Cardiac muscle cell (in vitro differentiated cells and primary cell): Measurements from ENCODE around the gene SFI1. TPM values are rescaled to one million over a fixed set of nuclear protein-coding genes. Genes with fewer than 3 reads are reported as not detected.
A peak's percentile ranks its signal among the peaks of the same experiment; 100 is the strongest.

Experiments
- DNase-seq, 2 donors: peaks; one replicate each; pipeline versions ENCODE4 v3.0.0 to v3.0.0-alpha.2; 2010 to 2017; ENCODE audit warnings: low read depth in 1 of 2, low spot score in 1 of 2
- H3K27ac ChIP-seq: fragments of 200-600 bp; sonication (generic); 2 replicates; pipeline ENCODE4 v1.5.1; 2016
- H3K27me3 ChIP-seq: fragments of 200-600 bp; sonication (generic); 2 replicates; pipeline ENCODE4 v1.6.0; 2016; ENCODE audit warnings: control low read depth
- H3K36me3 ChIP-seq: fragments of 200-600 bp; sonication (generic); 2 replicates; pipeline ENCODE4 v1.5.1; 2016; ENCODE audit warnings: control low read depth
- H3K4me1 ChIP-seq: fragments of 200-600 bp; sonication (generic); 2 replicates; pipeline ENCODE4 v1.8.1; 2017; ENCODE audit warnings: low read depth, mild to moderate bottlenecking, mixed run types
- H3K4me3 ChIP-seq: fragments of 200-600 bp; sonication (generic); 2 replicates; pipeline ENCODE4 v1.5.1; 2016; ENCODE audit warnings: mild to moderate bottlenecking
- H3K9me3 ChIP-seq: fragments of 200-600 bp; sonication (generic); 2 replicates; pipeline ENCODE4 v1.5.1; 2017; ENCODE audit warnings: low read depth, mild to moderate bottlenecking, control low read depth
- CTCF ChIP-seq: IDR thresholded peaks from 2 replicates; pipeline ENCODE4 v1.5.1; 2012; ENCODE audit warnings: low read depth, mild to moderate bottlenecking, low read length
- polyA plus RNA-seq: library from polyadenylated mRNA; unstranded; fragments of >200 nt; fragmentation: Nextera tagmentation; extraction: Ambion mirVana; gene quantifications from 2 replicates; pipeline ENCODE4 v1.2.1, GENCODE V29; 2016
- total RNA-seq: library from RNA; depleted of rRNA; stranded (reverse); fragments of >200 nt; gene quantifications from 2 replicates; pipeline ENCODE4 v1.2.3, GENCODE V29; 2016

The SFI1 gene
- total and polyA plus RNA-seq, 2 experiments from 2014 or later = 13.6 to 23.8 TPM

- Histone ChIP-seq H3K27ac (no peak overlapping the region), H3K36me3 (peaks cover 3% of the 10 kb centered on the region), H3K4me3 (no peak overlapping the region), H3K9me3 (no peaks in the 10 kb centered on the region), H3K27me3 (no peaks in the 10 kb centered on the region), H3K4me1 (peaks cover 8% of the 10 kb centered on the region)
- no peak for TF ChIP-seq CTCF
- DNase-seq = no peak
Measured at GRCh38 chr22:31577711-31578110, 81.4 kb downstream of the SFI1 start.

GRCh38 chr22:31578171-31578570 lies 81.8 kb downstream of the SFI1 start:
- Histone ChIP-seq H3K4me1 (peaks cover 4% of the 10 kb centered on the region), H3K4me3 (no peak overlapping the region), H3K27ac (no peak overlapping the region), H3K36me3 (peaks cover 3% of the 10 kb centered on the region), H3K9me3 (no peaks in the 10 kb centered on the region), H3K27me3 (no peaks in the 10 kb centered on the region)
- no peak for DNase-seq
- TF ChIP-seq CTCF = no peak

- no peak overlapping the region for H3K27ac ChIP-seq
Measured at GRCh38 chr22:31579835-31580242, 83.5 kb downstream of the SFI1 start.

GRCh38 chr22:31583861-31584485 lies 87.6 kb downstream of the SFI1 start:
- peaks cover 14% of the 10 kb centered on the region for H3K4me1 ChIP-seq
- no peaks in the 10 kb centered on the region for H3K36me3 ChIP-seq
- no peaks in the 10 kb centered on the region for H3K9me3 ChIP-seq
- DNase-seq = peak in 1 of 2 donors; percentile 31
- no peak overlapping the region for H3K27ac ChIP-seq
- H3K27me3 ChIP-seq = no peaks in the 10 kb centered on the region
- TF ChIP-seq CTCF = no peak
- no peak overlapping the region for H3K4me3 ChIP-seq

More at GRCh38 chr22:31579835-31580242, 83.5 kb downstream of the SFI1 start:
- Histone ChIP-seq H3K4me1 (no peaks in the 10 kb centered on the region), H3K4me3 (no peak overlapping the region), H3K27me3 (no peaks in the 10 kb centered on the region), H3K36me3 (peaks cover 3% of the 10 kb centered on the region), H3K9me3 (no peaks in the 10 kb centered on the region)
- no peak for TF ChIP-seq CTCF
- DNase-seq = no peak

GRCh38 chr22:31584804-31585160 lies 88.4 kb downstream of the SFI1 start:
- H3K27ac ChIP-seq = no peak overlapping the region
- no peak overlapping the region for H3K4me3 ChIP-seq
- no peaks in the 10 kb centered on the region for H3K9me3 ChIP-seq
- no peak for TF ChIP-seq CTCF
- no peaks in the 10 kb centered on the region for H3K36me3 ChIP-seq
- no peak for DNase-seq
- H3K4me1 ChIP-seq = peaks cover 14% of the 10 kb centered on the region
- H3K27me3 ChIP-seq = no peaks in the 10 kb centered on the region
